CD4-positive, alpha-beta T cell treated with Interleukin-4 for 1 hour (primary cell): Measurements from ENCODE around the gene TCERG1.

Source experiments
- DNase-seq, 2 donors: peaks; one replicate each; pipeline ENCODE4 v3.0.0-alpha.2; 2020 to 2022

Gene TCERG1

DNA sequence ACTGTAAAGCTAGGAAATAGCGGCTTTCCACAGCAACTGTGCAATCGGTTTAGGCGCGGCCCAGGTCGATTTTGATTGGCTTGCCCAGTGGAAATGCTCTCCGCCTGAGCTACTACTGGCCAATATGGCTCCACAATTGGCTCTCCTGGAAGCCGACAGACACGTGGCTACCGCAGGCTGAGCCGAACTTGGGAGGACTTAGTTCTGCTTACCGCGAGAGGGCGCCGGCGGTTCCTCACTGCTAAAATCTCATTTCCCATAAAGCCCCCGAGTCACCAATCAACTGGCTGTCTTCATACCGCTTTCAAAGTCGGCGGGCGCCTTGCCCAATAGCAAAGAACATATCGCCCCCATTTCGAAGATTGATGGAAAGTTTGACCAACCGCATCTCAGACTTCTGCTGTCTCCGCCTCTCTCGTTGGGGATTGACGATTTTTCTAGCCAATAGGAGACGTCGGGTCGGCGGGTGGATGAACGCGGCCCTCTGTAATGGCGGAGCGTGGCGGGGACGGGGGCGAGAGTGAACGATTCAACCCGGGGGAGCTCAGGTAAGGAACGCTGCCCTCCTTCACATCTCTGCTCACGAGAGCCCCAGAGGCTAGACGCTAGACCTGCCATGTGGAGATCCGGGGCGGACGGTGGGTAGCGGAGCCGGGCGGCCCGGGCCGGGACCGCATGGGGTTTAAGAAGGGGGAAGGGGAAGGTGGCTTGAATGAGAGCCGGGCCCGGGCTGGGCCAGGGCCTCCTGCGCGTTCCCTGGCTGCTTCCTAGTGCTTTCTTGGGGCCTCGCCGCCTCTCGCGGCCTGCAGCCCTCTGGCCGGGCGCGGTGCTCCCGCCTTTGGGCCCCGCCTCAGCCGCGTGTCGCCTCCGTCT is at the start of gene TCERG1:
TCERG1 (plus strand) TSS at position 473 of the 873 bp plus-strand sequence; CDS start at position 490, 17 bp downstream.
- DNase-seq: peak; percentile 99

DNA sequence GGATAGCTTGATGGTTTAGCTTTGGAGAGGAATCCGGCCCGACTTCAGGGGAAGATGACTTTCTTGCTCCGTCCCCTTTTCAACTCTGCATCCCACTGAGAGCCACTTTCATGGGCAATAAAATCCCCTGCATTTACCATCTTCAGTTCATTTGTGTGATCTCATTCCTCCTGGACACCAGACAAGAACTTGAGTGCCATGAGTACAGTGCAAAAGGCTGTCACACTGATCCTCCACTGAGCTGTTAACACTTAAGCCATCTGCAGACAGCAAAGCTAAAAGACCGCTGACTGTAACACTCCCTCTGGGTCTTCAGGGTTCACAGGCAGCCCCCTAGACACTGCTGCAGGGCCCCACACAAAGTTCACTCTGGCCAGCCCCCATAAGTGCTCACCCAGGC is 48.3 kb upstream of the TCERG1 start:
- no peak for DNase-seq

DNA sequence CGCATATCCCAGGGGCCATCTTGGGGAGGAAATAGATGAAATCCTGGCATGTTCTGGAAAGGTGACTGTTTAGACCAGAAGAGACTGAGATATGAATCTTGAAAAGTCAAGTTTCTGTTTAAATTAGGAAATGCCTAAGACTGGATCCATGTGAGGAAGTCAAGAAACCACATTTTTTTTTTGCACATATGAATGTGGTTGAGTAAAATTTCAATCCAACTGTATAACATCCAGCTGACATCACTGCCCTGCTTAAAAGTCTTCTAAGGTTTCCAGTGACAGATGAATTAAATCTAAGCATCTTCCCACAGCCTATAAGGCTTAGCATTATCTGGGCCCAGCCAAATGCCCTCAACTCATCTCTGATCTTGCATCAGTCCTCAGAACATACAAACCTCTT is 47.7 kb upstream of the TCERG1 start:
- no peak for DNase-seq

DNA sequence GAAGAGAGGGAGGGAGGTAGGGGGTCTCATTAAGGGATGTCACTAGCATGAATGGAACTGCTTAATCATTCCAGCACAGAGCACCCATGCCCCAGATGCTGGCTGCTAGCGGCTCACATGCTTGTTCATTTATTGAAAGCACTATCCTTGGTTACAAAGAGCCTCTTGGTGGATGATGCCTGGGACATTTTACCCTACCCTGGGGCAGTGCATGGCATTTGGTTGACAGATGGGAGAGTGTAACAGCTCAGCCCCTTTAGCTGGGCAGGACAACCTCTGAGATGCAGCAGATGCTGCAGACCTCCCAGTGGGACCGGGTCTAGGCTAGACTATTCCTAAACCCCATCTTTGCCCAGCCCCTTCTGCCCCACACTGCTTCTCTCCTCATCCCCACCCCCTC is 46.9 kb upstream of the TCERG1 start:
- DNase-seq: no peak

DNA sequence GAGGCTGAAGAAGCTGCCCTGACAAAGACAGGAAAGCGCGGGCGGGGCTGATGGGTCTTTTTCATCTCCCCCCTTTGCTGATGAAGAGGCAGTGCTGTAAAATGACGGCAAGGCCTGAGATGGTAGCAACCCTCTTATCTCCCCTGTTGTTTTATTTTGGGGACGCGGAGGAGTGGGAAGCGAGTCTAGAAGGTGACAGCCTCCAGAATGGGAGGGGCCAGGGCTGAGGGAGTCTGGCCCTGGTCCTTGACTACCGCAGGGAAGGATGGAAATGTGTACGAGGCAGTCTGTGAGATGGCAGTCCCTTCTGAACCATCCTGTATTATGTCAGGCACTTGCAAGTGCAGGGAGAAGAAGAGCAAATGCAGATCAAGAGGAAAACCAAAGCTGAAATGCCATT is 46.1 kb upstream of the TCERG1 start:
- DNase-seq: no peak

DNA sequence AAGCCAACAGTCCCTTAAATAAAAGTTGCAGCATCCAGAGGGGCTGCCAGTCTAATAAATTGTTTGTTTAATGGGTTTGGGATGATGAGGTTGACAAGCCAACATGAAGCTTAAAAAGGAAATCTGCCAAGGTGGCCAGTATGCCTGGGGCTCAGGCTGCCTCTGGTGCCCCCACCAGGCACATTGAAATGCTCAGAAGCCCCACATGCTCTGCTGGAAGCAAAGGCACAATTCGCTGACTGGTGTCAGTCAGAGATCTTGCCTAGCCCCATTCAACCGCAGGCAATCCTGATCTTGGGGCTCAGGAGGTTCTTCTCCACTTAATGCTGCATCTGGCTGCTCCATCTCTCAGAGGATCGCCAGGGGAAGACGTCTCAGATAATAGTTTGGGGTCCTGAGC is 44.2 kb upstream of the TCERG1 start:
- no peak for DNase-seq

DNA sequence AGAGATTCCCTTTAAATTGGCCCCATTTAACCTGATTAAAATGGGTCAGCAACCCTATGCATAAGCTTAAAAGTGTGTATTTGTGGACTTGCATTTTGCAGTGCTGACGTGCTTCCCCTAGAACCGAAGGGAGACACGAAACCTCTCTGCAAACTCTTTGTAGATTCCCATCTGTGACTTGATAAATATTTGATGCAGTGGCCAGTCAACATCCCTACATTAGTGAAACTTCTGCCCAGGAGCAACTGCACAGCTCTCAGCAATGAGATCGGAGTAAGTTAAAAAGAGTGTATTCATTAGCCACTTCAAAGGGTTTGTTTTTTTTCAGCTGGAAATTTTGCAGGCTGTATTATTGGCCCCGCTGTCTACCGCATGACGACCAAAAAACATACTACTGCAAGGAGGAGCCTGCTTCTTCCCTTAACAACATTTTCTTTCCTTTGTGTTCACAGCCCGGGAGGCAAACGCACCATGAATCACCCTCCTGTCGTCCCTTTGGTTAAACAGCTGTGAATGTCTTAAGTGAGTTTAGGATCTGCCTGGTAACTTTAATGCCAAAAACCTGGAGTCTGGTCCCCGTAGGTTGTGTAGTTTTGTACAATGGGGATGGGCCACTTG is 38.0 kb upstream of the TCERG1 start:
- DNase-seq: no peak

DNA sequence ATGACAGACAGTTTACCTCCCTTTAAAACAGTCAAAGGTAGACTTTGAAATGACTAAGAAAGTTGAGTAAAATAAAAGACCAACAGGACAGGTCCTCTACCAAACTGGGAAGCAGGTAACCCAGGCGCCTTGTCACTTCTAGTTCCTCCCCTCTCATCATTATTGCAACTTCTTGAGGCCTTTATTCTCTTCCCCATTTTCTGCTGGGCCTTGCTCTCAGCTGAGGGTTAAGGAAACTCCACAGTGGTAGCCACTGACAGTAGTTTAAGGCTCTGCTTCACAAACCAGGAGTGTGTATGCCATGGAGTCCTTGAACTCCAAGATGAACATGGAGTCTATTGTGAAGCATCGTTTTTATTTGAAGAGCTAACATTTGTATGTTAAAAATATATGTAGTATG is 36.9 kb upstream of the TCERG1 start:
- DNase-seq: no peak

DNA sequence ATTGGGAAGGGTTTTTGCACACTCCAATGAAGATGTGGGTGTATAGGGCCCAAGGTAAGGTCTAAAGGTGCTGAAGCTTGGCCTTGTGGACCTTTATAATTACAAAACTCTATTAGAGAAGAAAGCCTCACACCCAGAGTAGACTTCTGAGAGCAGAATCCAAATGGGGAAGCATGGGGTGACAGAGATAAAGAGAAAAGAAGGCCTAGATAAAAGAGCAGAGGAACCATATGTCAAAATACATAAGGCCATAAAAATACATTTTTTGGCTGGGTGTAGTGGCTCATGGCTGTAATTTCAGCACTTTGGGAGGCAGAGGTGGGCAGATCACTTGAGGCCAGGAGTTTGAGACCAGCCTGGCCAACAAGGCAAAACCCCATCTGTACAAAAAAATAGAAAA is 27.4 kb upstream of the TCERG1 start:
- DNase-seq: no peak

DNA sequence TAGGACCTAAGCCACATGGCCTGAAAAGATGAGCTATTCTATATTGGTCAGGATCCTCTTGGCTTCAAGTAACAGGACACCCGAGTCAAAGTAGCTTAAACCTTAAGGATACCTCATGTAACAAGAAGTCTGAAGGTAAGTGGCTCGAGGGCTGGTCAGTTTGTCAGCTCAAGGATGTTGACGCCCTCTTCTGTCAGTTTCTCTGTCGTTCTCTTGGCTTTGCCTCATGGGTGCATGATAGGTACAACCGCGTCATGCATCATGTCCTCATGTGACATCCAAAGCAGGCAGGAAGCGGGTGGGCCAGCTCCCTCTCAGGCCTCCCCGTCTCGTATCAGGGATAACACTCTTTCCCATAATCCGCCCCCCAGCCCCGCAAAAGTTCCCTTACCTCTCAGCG is 22.1 kb upstream of the TCERG1 start:
- no peak for DNase-seq

DNA sequence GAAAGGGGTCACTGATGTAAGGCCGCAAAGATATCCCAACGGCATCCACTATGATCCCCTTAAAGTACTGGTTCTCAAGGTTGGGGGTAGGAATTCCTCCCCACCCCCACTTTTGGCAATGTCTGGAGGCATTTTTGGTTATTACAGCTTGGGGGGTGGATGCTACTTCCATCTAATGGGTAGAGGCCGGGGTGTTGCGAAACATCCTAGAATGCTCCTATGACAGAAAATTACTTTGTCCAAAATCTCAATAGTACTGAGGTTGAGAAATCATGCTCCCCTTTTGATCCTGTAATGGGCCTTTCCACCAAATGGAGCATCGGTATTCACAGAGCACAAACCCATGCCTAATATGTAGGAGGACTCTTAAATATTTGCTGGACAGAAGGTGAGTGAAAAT is 20.8 kb upstream of the TCERG1 start:
- no peak for DNase-seq

DNA sequence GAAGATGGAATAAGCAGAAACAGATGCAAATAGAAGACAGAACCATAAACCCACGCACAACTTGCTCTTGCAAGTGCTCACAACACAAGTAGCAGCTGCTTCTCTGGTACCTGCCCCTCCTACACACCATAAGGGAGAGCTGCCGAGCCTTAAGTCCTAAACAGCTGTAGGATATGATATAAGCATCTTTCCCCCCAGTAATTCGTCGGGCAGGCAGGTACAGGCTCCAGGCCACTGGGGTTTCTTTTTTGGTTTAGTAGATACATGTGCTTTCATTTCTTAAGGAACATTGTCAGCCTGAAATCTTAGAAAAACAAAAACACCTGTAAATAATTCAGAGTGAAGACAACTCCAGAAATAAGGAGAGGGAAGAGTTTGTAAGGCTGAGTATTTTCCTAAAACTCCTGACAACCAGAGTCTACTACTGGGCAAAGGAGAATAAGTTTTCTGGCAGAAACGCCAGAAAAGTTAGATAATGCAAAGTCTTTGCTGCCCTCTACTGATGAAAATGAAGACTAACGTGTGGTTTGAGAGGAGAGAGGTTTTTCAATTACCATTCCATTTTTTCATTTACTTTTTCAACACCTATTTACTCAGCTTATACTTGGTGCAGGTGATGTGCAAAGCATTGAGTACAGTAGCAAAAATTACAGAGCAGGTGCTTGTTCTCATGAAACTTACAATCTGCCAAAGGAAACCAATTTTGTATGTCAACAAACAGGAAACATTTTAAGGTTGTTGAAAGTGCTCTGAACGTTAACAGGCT is 20.1 kb upstream of the TCERG1 start:
- peak in 1 of 2 donors; percentile 50 for DNase-seq

DNA sequence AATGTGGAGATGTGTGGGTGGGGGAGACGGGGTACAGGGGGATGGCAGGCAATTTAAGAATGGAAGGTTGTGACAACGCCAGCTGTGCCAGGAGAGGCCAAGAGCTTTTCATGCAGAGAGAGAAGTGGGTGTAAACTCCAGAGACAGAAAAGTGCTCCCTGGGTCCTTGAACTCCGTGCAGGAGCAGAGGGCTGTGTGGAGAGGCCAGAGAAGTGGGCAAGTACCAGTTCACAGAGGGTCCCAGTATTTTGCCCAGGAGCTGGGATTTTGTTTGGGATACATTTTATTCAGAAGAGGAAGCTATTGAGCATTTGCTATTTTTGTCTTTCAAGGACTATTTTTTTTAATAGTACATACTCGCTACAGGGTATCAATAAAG is 19.5 kb upstream of the TCERG1 start:
- DNase-seq: no peak

DNA sequence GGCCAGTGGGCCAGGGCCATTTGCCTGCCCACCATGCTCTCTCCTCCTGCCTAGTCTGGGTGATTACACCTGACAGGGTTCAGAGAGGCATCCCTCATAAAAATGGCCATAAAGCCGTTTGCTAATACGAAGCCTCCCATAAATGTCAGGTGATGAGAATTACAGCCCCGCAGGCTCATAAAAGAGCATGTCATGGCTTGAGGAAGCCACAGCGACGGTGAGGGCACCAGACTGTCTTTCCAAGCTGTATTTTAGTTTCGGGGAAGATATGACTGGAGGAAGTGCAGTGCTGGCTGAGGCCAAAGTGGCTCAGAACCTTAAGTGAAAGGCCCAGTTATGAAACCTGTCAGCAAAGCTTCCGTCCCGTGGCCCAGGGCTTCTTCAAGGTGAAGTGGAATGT is 18.5 kb upstream of the TCERG1 start:
- no peak for DNase-seq

DNA sequence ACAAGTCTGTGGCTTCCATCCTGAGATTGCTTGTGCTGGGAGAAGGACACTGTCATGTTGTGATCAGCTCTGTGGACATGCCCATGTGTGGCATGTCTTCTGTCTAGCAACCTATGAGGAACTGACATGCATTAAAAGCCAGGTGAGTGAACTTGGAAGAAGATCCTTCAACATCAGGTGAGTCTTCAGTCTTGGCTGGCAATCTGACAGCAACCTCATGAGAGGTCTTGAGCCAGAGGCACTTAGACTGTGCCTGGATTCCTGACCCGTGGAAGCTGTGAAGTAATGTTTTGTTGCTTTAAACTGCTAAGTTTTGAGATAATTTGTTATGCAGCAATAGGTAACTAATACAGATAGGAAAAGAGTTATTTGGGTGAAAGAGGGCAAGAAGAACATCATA is 6.8 kb upstream of the TCERG1 start:
- no peak for DNase-seq

DNA sequence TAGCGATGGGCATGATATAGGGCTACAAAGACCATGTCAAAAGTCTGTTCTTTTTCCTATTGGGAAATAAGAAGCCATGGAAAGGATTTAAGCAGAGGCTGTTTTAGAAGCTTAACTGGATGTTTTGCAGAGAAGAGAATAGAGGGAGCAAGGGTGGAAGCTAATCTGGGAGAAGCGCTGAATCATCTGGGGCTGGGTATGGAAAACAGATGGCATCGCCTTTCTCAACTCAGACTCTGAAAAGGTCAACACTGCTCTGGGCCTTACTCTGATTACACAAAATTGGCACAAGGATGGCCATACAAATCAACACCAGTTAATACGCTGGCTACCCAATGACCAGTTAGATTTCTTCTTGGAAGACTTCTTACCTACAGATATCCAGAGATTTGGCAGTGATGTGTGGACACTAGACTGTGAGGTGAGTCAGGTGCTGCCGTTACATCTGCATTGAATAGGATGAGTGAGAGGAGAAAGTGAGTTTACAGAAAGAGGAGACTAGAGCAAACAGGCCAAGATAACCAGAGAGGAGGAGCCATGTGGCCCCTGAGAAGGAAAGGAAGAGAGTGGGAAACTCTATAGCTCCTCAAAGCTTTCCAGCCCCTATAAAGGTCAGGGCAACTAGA is 6.2 kb upstream of the TCERG1 start:
- no peak for DNase-seq

DNA sequence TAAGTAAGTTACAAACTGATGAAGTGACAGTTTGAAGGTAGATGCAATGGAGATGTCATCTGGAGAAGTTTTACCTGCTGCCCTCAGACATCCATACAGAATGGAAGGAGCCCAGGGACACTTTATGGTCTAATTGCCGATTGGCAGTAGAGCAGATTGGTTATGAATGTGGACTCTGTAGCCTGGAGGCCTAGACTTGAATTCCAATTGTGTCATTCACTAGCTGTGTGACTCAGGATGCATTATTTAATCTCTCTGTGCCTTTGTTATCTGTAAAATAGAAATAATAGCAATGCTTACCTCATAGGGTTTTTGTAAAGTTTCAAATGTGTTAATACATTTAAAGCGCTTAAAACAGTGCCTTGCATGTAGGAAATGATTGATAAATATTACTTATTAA is 5.2 kb upstream of the TCERG1 start:
- DNase-seq: no peak

DNA sequence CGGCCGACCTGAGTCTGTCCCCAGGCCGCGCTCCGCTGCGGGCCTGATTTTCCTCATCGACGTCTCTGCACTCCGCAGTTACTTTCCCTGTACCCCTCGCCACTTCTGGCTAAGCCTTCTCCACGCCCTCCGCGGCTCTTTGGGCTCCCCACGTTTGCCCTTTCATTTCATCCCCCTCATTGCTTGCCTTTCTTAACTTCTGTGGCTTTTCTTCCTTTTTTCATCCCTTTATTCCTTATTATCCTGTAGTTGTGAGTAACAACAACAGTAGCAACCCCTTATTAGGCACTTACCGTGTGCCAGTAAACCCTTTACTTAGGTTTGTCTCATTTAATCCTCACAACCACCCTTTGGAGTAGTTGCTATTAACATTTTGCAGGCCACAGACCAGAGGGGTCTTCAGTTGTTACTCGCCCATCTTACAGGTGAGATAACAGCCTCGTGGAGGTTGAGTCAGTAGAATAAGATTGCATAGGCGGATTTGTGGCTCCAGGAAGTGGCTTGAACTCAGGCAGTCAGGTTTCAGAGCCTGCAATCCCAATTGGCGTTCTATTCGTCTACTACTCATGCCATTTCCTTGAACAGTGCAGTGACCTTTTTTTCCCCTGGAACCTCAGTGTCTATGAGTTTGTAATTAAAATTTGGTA is 724 bp downstream of the TCERG1 start:
- DNase-seq: peak in 1 of 2 donors; percentile 14

DNA sequence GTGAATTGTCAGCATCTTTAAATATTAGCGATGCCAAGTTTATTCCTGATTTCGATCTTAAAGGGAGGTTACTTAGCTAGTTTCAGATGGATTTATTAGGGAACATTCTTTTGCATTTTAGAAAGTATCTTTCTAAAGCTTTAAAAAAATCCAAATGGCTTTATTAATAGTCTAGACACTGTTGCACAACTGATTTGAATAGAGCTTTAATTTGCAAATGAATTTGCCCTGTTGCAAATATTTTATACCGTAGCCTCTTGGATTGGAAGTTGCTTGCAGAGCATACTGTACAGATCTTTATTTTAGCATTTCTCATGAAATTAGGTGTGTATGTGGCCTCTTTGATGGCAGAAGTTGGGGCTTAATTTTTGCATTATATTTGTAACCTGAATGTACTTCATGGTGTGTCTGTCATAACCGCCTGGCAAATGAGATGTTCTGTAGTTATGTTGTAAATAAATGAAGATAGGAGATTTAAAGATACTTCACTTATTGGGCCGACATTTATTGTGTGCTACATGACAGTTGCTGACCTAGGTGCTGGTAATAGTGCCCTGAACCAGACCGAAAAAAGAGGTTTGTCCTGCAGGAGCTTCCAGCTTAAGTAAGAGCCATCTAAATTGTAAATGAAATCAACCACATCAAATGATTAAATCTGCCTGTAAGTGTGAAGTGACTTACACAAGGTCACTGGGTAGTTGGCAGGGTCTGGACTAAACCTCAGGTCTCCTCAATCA is 1.8 kb downstream of the TCERG1 start:
- DNase-seq: no peak

DNA sequence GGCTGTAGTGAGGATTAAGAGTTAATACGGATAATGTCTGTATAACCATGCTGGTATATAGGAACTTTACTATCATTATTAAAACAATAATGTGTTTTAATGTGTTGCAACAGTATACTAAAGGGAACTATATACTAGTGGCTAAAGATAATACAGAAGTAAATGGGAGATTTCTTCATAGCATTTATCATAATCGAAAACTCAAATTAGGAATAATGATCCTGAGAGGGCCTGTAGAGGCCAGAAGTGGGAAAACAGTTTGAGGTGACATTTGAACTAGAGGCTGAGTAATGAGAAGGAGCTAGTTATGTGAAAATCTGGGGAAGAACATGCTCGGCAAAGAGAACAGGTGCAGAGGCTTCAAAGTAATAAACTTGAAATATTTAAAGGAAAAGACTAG is 2.9 kb downstream of the TCERG1 start:
- no peak for DNase-seq

DNA sequence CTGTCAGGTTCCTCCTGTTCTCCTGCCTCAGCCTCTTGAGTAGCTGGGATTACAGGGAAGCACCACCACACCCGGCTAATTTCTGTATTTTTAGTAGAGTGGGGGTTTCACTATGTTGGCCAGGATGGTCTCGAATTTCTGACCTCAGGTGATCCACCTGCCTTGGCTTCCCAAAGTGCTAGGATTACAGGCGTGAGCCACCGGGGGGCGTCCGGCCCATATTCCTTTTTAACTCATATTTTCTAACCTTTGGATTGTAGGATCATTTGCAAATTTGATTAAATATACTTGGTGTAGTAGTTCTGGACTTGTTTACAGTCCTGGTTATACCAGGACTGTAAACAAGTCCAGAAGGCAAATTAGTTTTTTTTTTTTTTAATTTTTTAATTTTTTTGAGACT is 4.3 kb downstream of the TCERG1 start:
- DNase-seq: no peak

DNA sequence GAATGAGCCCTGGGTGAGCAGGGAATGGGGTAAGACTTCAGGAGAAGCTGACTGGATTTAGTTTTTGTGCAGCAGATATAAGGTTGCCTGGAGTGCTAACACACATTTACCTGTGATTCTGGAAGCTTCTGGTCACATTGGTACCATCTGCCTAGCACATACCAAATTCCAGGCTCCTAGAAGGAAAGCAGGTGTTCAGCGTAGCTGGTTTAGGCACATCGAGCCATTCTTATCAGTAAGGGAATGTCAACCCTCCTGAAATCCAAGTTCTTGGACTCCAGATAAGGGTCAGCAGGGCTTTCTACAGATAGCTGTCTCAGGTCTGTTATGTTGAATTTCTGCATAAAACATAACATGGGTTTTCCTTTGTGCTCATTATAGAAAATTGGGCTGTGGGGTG is 10.3 kb downstream of the TCERG1 start:
- DNase-seq: no peak
